NCI-H460 (cell line): ENCODE results near the gene CAB39L. TPM values are rescaled to one million over a fixed set of nuclear protein-coding genes. Genes with fewer than 3 reads are reported as not detected.
"Not testable (repeated sequence)": the region's sequence is repeated elsewhere in the genome, so short reads cannot be mapped to it uniquely, and the experiment has no call there.

Experiments used
- DNase-seq: peaks from one replicate; pipeline ENCODE4 v3.0.0-alpha.2; 2016; ENCODE audit warnings: low read depth; ENCODE audit errors: extremely low read depth
- total RNA-seq: library from RNA; depleted of rRNA; stranded (reverse); fragments of >200 nt; shearing (Covaris generic); gene quantifications from 2 replicates; pipeline ENCODE4 v1.2.3, GENCODE V29; 2014; rRNA removed

The CAB39L gene
- total RNA-seq, 1 experiment from 2014 or later = 6.7 TPM

- no peak for DNase-seq
Measured at GRCh38 chr13:49297338-49297737, 146.5 kb downstream of the CAB39L start.

DNA sequence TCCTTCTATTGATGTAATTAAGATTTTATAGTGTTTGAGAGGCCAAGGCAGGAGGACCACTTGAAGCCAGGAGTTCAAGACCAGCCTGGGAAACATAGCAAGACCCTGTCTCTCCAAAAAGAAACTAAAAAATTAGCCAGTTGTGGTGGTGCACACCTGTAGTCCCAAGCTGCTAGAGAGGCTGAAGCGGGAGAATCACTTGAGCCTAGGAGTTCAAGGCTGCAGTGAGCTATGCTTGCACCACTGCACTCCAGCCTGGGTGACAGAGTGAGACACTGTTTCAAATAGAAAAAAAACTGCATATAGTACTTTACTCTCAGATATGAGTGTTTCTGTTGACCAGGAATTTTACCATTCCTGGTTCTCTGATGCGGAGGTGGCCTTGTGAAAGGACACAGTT lies 147.2 kb downstream of the CAB39L start:
- no peak for DNase-seq

DNA sequence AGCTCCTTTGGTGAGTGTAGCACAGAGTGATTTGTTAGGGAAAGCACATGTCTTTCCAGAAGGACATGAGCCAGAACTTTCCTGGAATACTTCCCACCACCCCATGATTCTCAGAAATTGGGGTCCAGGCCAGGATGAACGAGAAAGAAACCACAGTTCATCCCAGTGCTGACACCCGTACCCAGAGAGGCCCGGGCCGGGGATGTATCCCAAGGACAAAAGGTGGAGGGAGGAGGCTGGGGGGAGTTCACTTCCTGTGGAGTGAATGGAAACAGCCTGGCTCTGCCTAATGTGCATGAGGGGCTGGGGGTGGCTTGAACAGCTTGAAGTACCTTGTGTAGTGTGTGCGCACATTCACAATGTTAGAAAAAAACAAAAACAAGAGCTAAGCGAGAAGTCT lies 148.6 kb downstream of the CAB39L start:
- no peak for DNase-seq

DNA sequence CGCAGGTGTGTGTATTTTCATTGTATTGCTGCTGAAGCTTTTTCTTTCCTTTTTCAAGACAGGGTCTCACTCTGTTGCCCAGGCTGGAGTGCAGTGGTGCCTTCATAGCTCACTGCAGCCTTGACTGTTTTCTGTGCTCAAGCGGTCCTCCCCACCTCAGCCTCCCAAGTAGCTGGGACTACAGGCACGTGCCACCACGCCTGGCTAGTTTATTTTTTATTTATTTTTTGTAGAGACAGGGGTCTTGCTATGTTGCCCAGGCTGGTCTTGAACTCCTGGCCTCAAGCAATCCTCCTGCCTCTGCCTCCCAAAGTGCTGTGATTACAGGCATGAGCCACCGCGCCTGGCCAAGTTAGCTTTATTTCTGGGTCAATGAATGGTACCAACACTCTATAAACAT lies 149.1 kb downstream of the CAB39L start:
- DNase-seq = not testable (repeated sequence)

- DNase-seq = no peak
Measured at GRCh38 chr13:49292742-49293486, 150.9 kb downstream of the CAB39L start.

DNA sequence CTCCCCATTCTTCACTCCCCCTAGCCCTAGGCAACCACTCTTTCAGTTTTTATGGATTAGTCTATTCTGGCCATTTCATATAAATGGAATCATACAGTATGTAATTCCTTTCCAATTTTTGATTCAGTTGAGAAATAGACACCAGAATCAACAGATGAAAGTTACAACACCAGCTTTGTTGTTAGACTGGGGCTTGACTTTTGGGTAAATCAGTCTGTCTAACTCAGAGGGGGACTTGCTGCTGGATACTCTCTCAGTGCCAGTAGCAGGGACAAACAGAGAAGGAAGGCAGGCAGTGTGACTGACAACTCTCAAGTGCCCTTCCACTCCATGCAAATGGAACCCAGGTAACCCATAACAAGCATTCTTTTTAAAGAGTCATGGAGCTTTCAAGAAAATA lies 155.4 kb downstream of the CAB39L start:
- DNase-seq = no peak

DNA sequence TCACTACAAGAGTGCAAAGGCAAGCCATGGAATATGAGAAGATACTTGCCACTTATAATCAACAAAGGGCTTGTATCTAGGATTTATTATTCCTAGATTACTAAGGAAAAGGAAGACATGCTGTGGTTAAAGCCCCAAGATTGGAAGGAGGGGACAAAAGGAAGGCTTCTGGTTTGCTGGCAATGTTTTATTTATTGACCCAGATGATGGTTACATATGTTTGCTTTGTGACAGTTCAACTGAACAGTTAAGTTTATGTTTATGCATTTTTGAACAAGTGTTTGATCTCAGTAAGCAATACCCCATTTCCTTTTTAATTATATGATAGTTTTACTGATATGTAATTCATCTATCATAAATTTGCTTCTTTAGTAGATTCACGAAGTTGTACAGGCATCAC lies 155.9 kb downstream of the CAB39L start:
- DNase-seq = no peak

GRCh38 chr13:49279885-49280284 lies 164.0 kb downstream of the CAB39L start:
- DNase-seq = no peak

DNA sequence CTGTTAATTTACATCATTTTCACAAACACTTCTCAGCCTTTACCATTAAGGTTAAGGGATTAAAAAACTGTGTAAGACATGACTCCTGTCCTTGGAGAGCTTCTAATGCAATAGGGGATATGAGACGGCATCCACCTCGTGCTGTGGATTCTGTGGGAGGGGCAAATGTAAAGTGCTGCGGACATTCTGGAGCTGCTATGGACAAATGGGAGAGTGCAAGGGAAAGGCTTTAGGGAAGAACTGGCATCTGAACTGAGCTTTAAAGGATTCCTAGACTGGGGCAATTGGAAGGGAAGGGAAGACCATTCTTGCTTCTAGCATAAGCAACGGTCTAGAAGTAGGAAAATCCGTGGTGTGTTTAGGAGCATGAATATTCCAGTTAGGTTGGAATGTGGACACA lies 164.8 kb downstream of the CAB39L start:
- no peak for DNase-seq

DNA sequence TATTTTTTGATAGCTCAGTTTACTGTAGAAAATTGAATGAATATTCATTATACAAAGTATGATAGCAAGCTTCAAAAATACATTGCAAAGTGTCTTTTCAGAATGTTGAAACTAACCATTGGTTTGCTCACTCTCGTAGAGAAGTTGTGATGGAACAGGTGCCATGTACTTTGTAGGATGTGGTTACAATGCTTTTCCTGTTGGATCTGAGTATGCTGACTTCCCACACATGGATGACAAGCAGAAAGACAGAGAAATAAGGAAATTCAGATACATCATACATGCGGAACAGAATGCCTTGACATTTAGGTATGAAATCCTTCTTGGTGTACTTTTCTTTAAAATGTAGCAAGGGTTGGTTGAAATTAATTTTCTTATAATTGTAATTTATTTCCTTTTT lies 165.7 kb downstream of the CAB39L start:
- DNase-seq = no peak

DNA sequence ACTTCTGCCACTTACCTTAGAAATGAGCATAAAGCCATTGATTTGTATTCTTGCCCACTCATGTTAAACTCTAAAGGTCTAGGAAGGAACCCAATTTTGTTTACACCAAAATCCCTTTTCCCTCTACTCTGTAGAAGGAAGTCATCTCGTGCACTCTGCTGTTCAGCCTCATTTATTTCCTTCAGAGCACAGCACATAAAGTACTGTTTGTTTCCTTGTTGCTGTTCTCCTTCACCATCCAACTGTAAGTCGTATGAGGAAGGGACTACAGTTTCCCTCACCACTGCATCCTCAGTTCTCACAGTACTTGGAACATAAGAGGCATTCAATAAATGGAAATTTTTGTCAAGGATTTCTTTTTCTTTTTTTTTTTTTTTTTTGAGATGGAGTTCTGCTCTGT lies 171.6 kb downstream of the CAB39L start:
- no peak for DNase-seq

- DNase-seq = no peak
Measured at GRCh38 chr13:49271264-49271663, 172.6 kb downstream of the CAB39L start.

- no peak for DNase-seq
Measured at GRCh38 chr13:49265822-49266221, 178.0 kb downstream of the CAB39L start.

- no peak for DNase-seq
Measured at GRCh38 chr13:49262634-49263033, 181.2 kb downstream of the CAB39L start.

DNA sequence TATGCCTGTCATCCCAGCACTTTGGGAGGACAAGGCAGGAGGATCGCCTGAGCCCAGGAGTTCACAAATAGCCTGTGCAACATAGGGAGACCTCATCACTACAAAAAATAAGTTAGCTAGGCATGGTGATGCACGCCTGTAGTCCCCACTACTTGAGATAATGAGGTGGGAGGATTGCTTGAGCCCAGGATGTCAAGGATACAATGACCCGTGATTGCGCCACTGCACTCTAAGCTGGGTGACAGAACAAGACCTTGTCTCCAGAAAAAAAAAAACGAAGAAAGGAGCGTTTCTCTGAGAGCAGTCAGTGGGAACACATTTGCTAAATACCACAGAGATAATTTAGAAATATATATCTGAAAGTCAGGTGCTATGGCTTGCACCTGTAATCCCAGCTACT lies 184.3 kb downstream of the CAB39L start:
- DNase-seq = no peak

Other genes starting within 250 kb of the CAB39L start
- not detected in 2 replicates for gene MLNR, start 223.7 kb downstream of the CAB39L start, total RNA-seq
- 6.9 and 9.4 TPM in 2 replicates for gene CDADC1, start 196.1 kb downstream of the CAB39L start, total RNA-seq
- 7.3 and 8.1 TPM in 2 replicates for gene SETDB2, start 210 bp upstream of the CAB39L start, total RNA-seq
- 9.2 and 9.4 TPM in 2 replicates for gene PHF11, start 51.9 kb upstream of the CAB39L start, total RNA-seq
- gene RCBTB1, start 141.5 kb upstream of the CAB39L start, total RNA-seq = 11.7 and 11.9 TPM in 2 replicates
- not detected in 2 replicates for gene ARL11, start 184.4 kb upstream of the CAB39L start, total RNA-seq
- 93.2 and 136 TPM in 2 replicates for gene EBPL, start 247.4 kb upstream of the CAB39L start, total RNA-seq